ENCODE measurements around the gene TBCCD1. TPM values are rescaled to one million over a fixed set of nuclear protein-coding genes. Genes with fewer than 3 reads are reported as not detected.

Gene TBCCD1
- total RNA-seq, 2 experiments from 2014 or later, result 10.6 to 12.1 TPM

GRCh38 chr3:186529201-186529999 is 37.7 kb downstream of the TBCCD1 start:
- CTCF ChIA-PET, result interaction anchor here (1.2 to 2.6 kb wide), 3 partner anchors 10 to 270 kb away, joined by 4 to 17 read pairs (median 17); no protein-coding TSS in a partner anchor

GRCh38 chr3:186526256-186526606 is 40.9 kb downstream of the TBCCD1 start:
- no peaks in the 10 kb centered on the region for H3K27me3 Mint-ChIP-seq
- no peaks in the 10 kb centered on the region for H3K9me3 Mint-ChIP-seq
- DNase-seq, result no peak
- H3K36me3 Mint-ChIP-seq, result peaks cover 6% of the 10 kb centered on the region
- no peak overlapping the region for H3K4me3 Mint-ChIP-seq
- H3K4me1 Mint-ChIP-seq (ENCODE audit: low read depth), result peaks cover 46% of the 10 kb centered on the region
- no peak overlapping the region for H3K27ac Mint-ChIP-seq
- ChIA-PET CTCF (interaction anchor here (1.2 to 1.5 kb wide), 2 partner anchors 14 to 124 kb away, joined by 3 to 10 read pairs; no protein-coding TSS in a partner anchor), POLR2A (no interaction called here)
- intact Hi-C loops (cut with micrococcal nuclease), result no loop called here

More at GRCh38 chr3:186529201-186529999, 37.7 kb downstream of the TBCCD1 start:
- intact Hi-C loops (cut with micrococcal nuclease), result no loop called here
- H3K4me3 Mint-ChIP-seq, result no peak overlapping the region
- peaks cover 60% of the 10 kb centered on the region for H3K4me1 Mint-ChIP-seq (ENCODE audit: low read depth)
- no peak overlapping the region for H3K27ac Mint-ChIP-seq
- no peak for DNase-seq
- no peaks in the 10 kb centered on the region for H3K9me3 Mint-ChIP-seq
- H3K36me3 Mint-ChIP-seq, result peaks cover 9% of the 10 kb centered on the region
- H3K27me3 Mint-ChIP-seq, result no peaks in the 10 kb centered on the region
- POLR2A ChIA-PET, result no interaction called here

GRCh38 chr3:186525369-186526255 is 41.5 kb downstream of the TBCCD1 start:
- Mint-ChIP-seq H3K4me1 (ENCODE audit: low read depth) (peaks cover 48% of the 10 kb centered on the region), H3K27me3 (no peaks in the 10 kb centered on the region), H3K9me3 (no peaks in the 10 kb centered on the region), H3K27ac (no peak overlapping the region), H3K4me3 (no peak overlapping the region), H3K36me3 (peaks cover 6% of the 10 kb centered on the region)
- intact Hi-C loops (cut with micrococcal nuclease), result no loop called here
- CTCF ChIA-PET, result interaction anchor here (1.2 to 1.5 kb wide), 2 partner anchors 15 to 123 kb away, joined by 3 to 10 read pairs; no protein-coding TSS in a partner anchor
- POLR2A ChIA-PET, result no interaction called here
- no peak for DNase-seq

GRCh38 chr3:186524616-186525015 is 42.5 kb downstream of the TBCCD1 start:
- no peaks in the 10 kb centered on the region for H3K27me3 Mint-ChIP-seq
- CTCF ChIA-PET, result no interaction called here
- DNase-seq, result no peak
- H3K4me3 Mint-ChIP-seq, result no peak overlapping the region
- H3K27ac Mint-ChIP-seq, result no peak overlapping the region
- H3K9me3 Mint-ChIP-seq, result no peaks in the 10 kb centered on the region
- H3K36me3 Mint-ChIP-seq, result peaks cover 6% of the 10 kb centered on the region
- POLR2A ChIA-PET, result interaction anchor here (3.8 kb wide), 1 partner anchor 10 kb away, joined by 12 read pairs; no protein-coding TSS in a partner anchor
- H3K4me1 Mint-ChIP-seq (ENCODE audit: low read depth), result peaks cover 51% of the 10 kb centered on the region
- intact Hi-C loops (cut with micrococcal nuclease), result no loop called here

- no peak overlapping the region for H3K4me3 Mint-ChIP-seq
- DNase-seq, result no peak
- intact Hi-C loops (cut with micrococcal nuclease), result no loop called here
- H3K27me3 Mint-ChIP-seq, result no peaks in the 10 kb centered on the region
- no peaks in the 10 kb centered on the region for H3K9me3 Mint-ChIP-seq
- no peak overlapping the region for H3K27ac Mint-ChIP-seq
- H3K4me1 Mint-ChIP-seq (ENCODE audit: low read depth), result peaks cover 52% of the 10 kb centered on the region
- peaks cover 6% of the 10 kb centered on the region for H3K36me3 Mint-ChIP-seq
- ChIA-PET CTCF (interaction anchor here (1.7 kb wide), 1 partner anchor 17 kb away, joined by 6 read pairs; no protein-coding TSS in a partner anchor), POLR2A (interaction anchor here (3.8 kb wide), 1 partner anchor 11 kb away, joined by 12 read pairs; no protein-coding TSS in a partner anchor)
These were observed 43.7 kb downstream of the TBCCD1 start for GRCh38 chr3:186523434-186523833.

- ChIA-PET CTCF (interaction anchor here (1.7 kb wide), 1 partner anchor 17 kb away, joined by 6 read pairs; no protein-coding TSS in a partner anchor), POLR2A (interaction anchor here (3.8 kb wide), 1 partner anchor 11 kb away, joined by 12 read pairs; no protein-coding TSS in a partner anchor)
- Mint-ChIP-seq H3K4me3 (no peak overlapping the region), H3K27ac (no peak overlapping the region), H3K9me3 (no peaks in the 10 kb centered on the region), H3K36me3 (peaks cover 6% of the 10 kb centered on the region), H3K27me3 (no peaks in the 10 kb centered on the region), H3K4me1 (ENCODE audit: low read depth) (peaks cover 56% of the 10 kb centered on the region)
- intact Hi-C loops (cut with micrococcal nuclease), result no loop called here
- no peak for DNase-seq
These were observed 44.1 kb downstream of the TBCCD1 start for GRCh38 chr3:186523022-186523421.

- Mint-ChIP-seq H3K27me3 (no peaks in the 10 kb centered on the region), H3K27ac (peak overlapping the region; percentile 81), H3K36me3 (peaks cover 3% of the 10 kb centered on the region), H3K9me3 (peaks cover 6% of the 10 kb centered on the region), H3K4me1 (ENCODE audit: low read depth) (peaks cover 62% of the 10 kb centered on the region), H3K4me3 (peak overlapping the region; percentile 50)
- POLR2A ChIA-PET, result interaction anchor here (3.8 kb wide), 1 partner anchor 13 kb away, joined by 12 read pairs; no protein-coding TSS in a partner anchor
- DNase-seq, result peak; percentile 88
- CTCF ChIA-PET, result no interaction called here
- intact Hi-C loops (cut with micrococcal nuclease), result no loop called here
These were observed 45.9 kb downstream of the TBCCD1 start for GRCh38 chr3:186520957-186521842.

- Mint-ChIP-seq H3K27ac (peak overlapping the region; percentile 81), H3K27me3 (no peaks in the 10 kb centered on the region), H3K4me3 (no peak overlapping the region), H3K9me3 (peaks cover 6% of the 10 kb centered on the region), H3K4me1 (ENCODE audit: low read depth) (peaks cover 69% of the 10 kb centered on the region), H3K36me3 (peaks cover 3% of the 10 kb centered on the region)
- intact Hi-C loops (cut with micrococcal nuclease), result no loop called here
- ChIA-PET CTCF (interaction anchor here (1.0 to 4.5 kb wide), 7 partner anchors 8 to 96 kb away, joined by 3 to 50 read pairs (median 5); no protein-coding TSS in a partner anchor), POLR2A (interaction anchor here (1.0 to 3.5 kb wide), 2 partner anchors 14 to 18 kb away, joined by 3 to 39 read pairs; no protein-coding TSS in a partner anchor)
- no peak for DNase-seq
These were observed 46.7 kb downstream of the TBCCD1 start for GRCh38 chr3:186520431-186520830.

GRCh38 chr3:186519021-186519658 is 48.0 kb downstream of the TBCCD1 start:
- peak overlapping the region; percentile 21 for H3K4me3 Mint-ChIP-seq
- H3K27ac Mint-ChIP-seq, result peak overlapping the region; percentile 81
- H3K4me1 Mint-ChIP-seq (ENCODE audit: low read depth), result peaks cover 82% of the 10 kb centered on the region
- peak; percentile 86 for DNase-seq
- POLR2A ChIA-PET, result interaction anchor here (1.1 to 3.5 kb wide), 3 partner anchors 10 to 576 kb away, joined by 3 to 39 read pairs (median 3); no protein-coding TSS in a partner anchor
- no peaks in the 10 kb centered on the region for H3K27me3 Mint-ChIP-seq
- peaks cover 3% of the 10 kb centered on the region for H3K36me3 Mint-ChIP-seq
- CTCF ChIA-PET, result interaction anchor here (0.7 to 4.5 kb wide), 14 partner anchors 10 to 576 kb away, joined by 3 to 50 read pairs (median 4); no protein-coding TSS in a partner anchor
- H3K9me3 Mint-ChIP-seq, result peaks cover 6% of the 10 kb centered on the region
- intact Hi-C loops (cut with micrococcal nuclease), result loop anchor here (1.0 to 2.0 kb wide), 4 partner anchors 12 to 260 kb away; partner anchors contain the start of gene TBCCD1

GRCh38 chr3:186517218-186517617 is 49.9 kb downstream of the TBCCD1 start:
- Mint-ChIP-seq H3K36me3 (peaks cover 3% of the 10 kb centered on the region), H3K9me3 (peaks cover 6% of the 10 kb centered on the region), H3K27me3 (no peaks in the 10 kb centered on the region), H3K4me1 (ENCODE audit: low read depth) (peaks cover 96% of the 10 kb centered on the region), H3K4me3 (no peak overlapping the region), H3K27ac (no peak overlapping the region)
- peak; percentile 48 for DNase-seq
- intact Hi-C loops (cut with micrococcal nuclease), result no loop called here
- POLR2A ChIA-PET, result interaction anchor here (1.0 to 3.5 kb wide), 2 partner anchors 17 to 20 kb away, joined by 3 to 39 read pairs; no protein-coding TSS in a partner anchor
- CTCF ChIA-PET, result interaction anchor here (1.2 to 4.5 kb wide), 4 partner anchors 15 to 574 kb away, joined by 3 to 50 read pairs (median 26); no protein-coding TSS in a partner anchor
